Liver (tissue), 9 donors: Measurements from ENCODE around the gene TWF1. TPM values are rescaled to one million over a fixed set of nuclear protein-coding genes. Genes with fewer than 3 reads are reported as not detected.

Experiments used
- DNase-seq: peaks from one replicate; pipeline ENCODE4 v3.0.0-alpha.2; 2017; ENCODE audit warnings: low spot score
- H3K27ac ChIP-seq, 2 donors: one replicate each; pipeline ENCODE4 v1.7.0; 2013; ENCODE audit warnings: inconsistent platforms in 2 of 2, low read length in 2 of 2, control low read depth in 1 of 2, low read depth in 1 of 2, mild to moderate bottlenecking in 1 of 2
- H3K27me3 ChIP-seq, 4 donors: one replicate each; pipeline versions ENCODE4 v1.6.1 to v1.7.0; 2013; ENCODE audit warnings: low read length in 3 of 4, inconsistent platforms in 1 of 4, mild to moderate bottlenecking in 1 of 4, moderate library complexity in 1 of 4; ENCODE audit not compliant: control insufficient read depth in 4 of 4, insufficient read depth in 4 of 4
- H3K36me3 ChIP-seq, 4 donors: one replicate each; pipeline versions ENCODE4 v1.6.1 to v1.7.0; 2013; ENCODE audit warnings: low read length in 3 of 4, mild to moderate bottlenecking in 3 of 4, low read depth in 1 of 4, moderate library complexity in 1 of 4; ENCODE audit not compliant: control insufficient read depth in 4 of 4, insufficient read depth in 3 of 4
- H3K4me1 ChIP-seq, 4 donors: one replicate each; pipeline versions ENCODE4 v1.6.1 to v1.7.0; 2013; ENCODE audit warnings: low read length in 3 of 4, mild to moderate bottlenecking in 3 of 4, moderate library complexity in 1 of 4; ENCODE audit not compliant: control insufficient read depth in 4 of 4, insufficient read depth in 4 of 4
- H3K4me3 ChIP-seq, 3 donors: one replicate each; pipeline versions ENCODE4 v1.6.1 to v1.7.0; 2013; ENCODE audit warnings: low read length in 3 of 3, control low read depth in 1 of 3, low read depth in 1 of 3, mild to moderate bottlenecking in 1 of 3
- H3K9ac ChIP-seq, 2 donors: one replicate each; pipeline ENCODE4 v1.7.0; 2013; ENCODE audit warnings: low read length in 2 of 2, mild to moderate bottlenecking in 2 of 2, moderate library complexity in 2 of 2, control low read depth in 1 of 2, low read depth in 1 of 2
- H3K9me3 ChIP-seq, 4 donors: one replicate each; pipeline versions ENCODE4 v1.6.1 to v1.7.0; 2013; ENCODE audit warnings: low read length in 3 of 4; ENCODE audit not compliant: control insufficient read depth in 4 of 4
- CTCF ChIP-seq: fragments of 150-350 bp; IDR thresholded peaks from 2 replicates; pipeline ENCODE4 v1.5.1; 2017; ENCODE audit warnings: improper control_type of control experiment, low read depth, low read length; ENCODE audit not compliant: missing input control
- EGR1 ChIP-seq, 2 donors: IDR thresholded peaks; 2 replicates each; pipeline ENCODE4 v1.6.1; 2016 to 2018; ENCODE audit warnings: antibody characterized with exemption in 2 of 2, low read depth in 2 of 2
- FOXA1 ChIP-seq: IDR thresholded peaks from 2 replicates; pipeline ENCODE4 v1.6.1; 2016; ENCODE audit warnings: antibody characterized with exemption
- FOXA2 ChIP-seq: IDR thresholded peaks from 2 replicates; pipeline ENCODE4 v1.6.1; 2016; ENCODE audit warnings: antibody characterized with exemption
- GABPA ChIP-seq, 2 donors: IDR thresholded peaks in 1 of 2; conservative IDR thresholded peaks in 1 of 2; 2 replicates each; pipeline ENCODE4 v1.6.1; 2016; ENCODE audit warnings: antibody characterized with exemption in 2 of 2, mild to moderate bottlenecking in 1 of 2, moderate library complexity in 1 of 2
- HNF4A ChIP-seq, 2 donors: conservative IDR thresholded peaks; 2 replicates each; pipeline ENCODE4 v1.6.1; 2016; ENCODE audit warnings: antibody characterized with exemption in 2 of 2, mild to moderate bottlenecking in 2 of 2
- HNF4G ChIP-seq: IDR thresholded peaks from 2 replicates; pipeline ENCODE4 v1.6.1; 2016; ENCODE audit warnings: antibody characterized with exemption
- JUND ChIP-seq, 2 donors: IDR thresholded peaks; 2 replicates each; pipeline ENCODE4 v1.6.1; 2016; ENCODE audit warnings: antibody characterized with exemption in 2 of 2
- MAX ChIP-seq: IDR thresholded peaks from 2 replicates; pipeline ENCODE4 v1.6.1; 2016; ENCODE audit warnings: antibody characterized with exemption
- NR2F2 ChIP-seq: IDR thresholded peaks from 2 replicates; pipeline ENCODE4 v1.6.1; 2016; ENCODE audit warnings: antibody characterized with exemption
- REST ChIP-seq: IDR thresholded peaks from 2 replicates; pipeline ENCODE4 v1.6.1; 2016; ENCODE audit warnings: antibody characterized with exemption, mild to moderate bottlenecking
- RXRA ChIP-seq, 2 donors: IDR thresholded peaks; 2 replicates each; pipeline ENCODE4 v1.6.1; 2017 to 2018; ENCODE audit warnings: antibody characterized with exemption in 2 of 2, mild to moderate bottlenecking in 1 of 2
- SP1 ChIP-seq: IDR thresholded peaks from 2 replicates; pipeline ENCODE4 v1.6.1; 2018; ENCODE audit warnings: antibody characterized with exemption, mild to moderate bottlenecking
- TAF1 ChIP-seq: conservative IDR thresholded peaks from 2 replicates; pipeline ENCODE4 v1.6.1; 2016; ENCODE audit warnings: antibody characterized with exemption, mild to moderate bottlenecking
- YY1 ChIP-seq: IDR thresholded peaks from 2 replicates; pipeline ENCODE4 v1.6.1; 2016; ENCODE audit warnings: antibody characterized with exemption, mild to moderate bottlenecking
- polyA plus RNA-seq, 2 donors: library from polyadenylated mRNA; stranded (reverse) in 1 of 2; unstranded in 1 of 2; fragments of 200-250 nt in 1 of 2; fragments of >200 nt in 1 of 2; fragmentation: Nextera tagmentation in 1 of 2; extraction: Ambion mirVana in 1 of 2; gene quantifications; one replicate each; pipeline versions ENCODE4 v1.2.1 to v1.2.3, GENCODE V29; 2013 to 2015
- total RNA-seq, 2 donors: library from RNA; depleted of rRNA; stranded (reverse); fragments of >200 nt; gene quantifications; one replicate each; pipeline ENCODE4 v1.2.3, GENCODE V29; 2014
- donor health status: healthy.
- donor health status: healthy.
- donor health status: healthy.
- donor health status: healthy.
- donor health status: healthy.

Gene TWF1
- total and polyA plus RNA-seq, 4 donors, result 25.6 to 32.5 (median 31.0) TPM

- H3K27me3 ChIP-seq, result no peaks in the 10 kb centered on the region
- no peak overlapping the region for H3K27ac ChIP-seq
- no peak overlapping the region for H3K4me3 ChIP-seq
- TF ChIP-seq CTCF (no peak), FOXA1 (no peak), EGR1 (IDR thresholded peaks at IDR 0.05; ENCODE audit: low read depth in 2 of 2) (no peak)
- peaks cover 3 to 13% (median 7%) of the 10 kb centered on the region in 4 donors for H3K4me1 ChIP-seq
- H3K36me3 ChIP-seq, result peaks cover 0 to 3% (median 0%) of the 10 kb centered on the region in 4 donors
- no peaks in the 10 kb centered on the region for H3K9me3 ChIP-seq
- DNase-seq, result no peak
- H3K9ac ChIP-seq, result no peak overlapping the region
Observed at GRCh38 chr12:43763769-43764168, 42.3 kb downstream of the TWF1 start.

GRCh38 chr12:43762596-43762995 is 43.5 kb downstream of the TWF1 start:
- TF ChIP-seq JUND (IDR thresholded peaks at IDR 0.05) (no peak), REST (no peak), CTCF (no peak), EGR1 (IDR thresholded peaks at IDR 0.05; ENCODE audit: low read depth in 2 of 2) (no peak), FOXA2 (no peak)
- no peaks in the 10 kb centered on the region for H3K9me3 ChIP-seq
- H3K27me3 ChIP-seq, result no peaks in the 10 kb centered on the region
- H3K27ac ChIP-seq, result no peak overlapping the region
- peaks cover 3 to 21% (median 12%) of the 10 kb centered on the region in 4 donors for H3K4me1 ChIP-seq
- DNase-seq, result no peak
- no peak overlapping the region for H3K4me3 ChIP-seq
- no peak overlapping the region for H3K9ac ChIP-seq
- no peaks in the 10 kb centered on the region for H3K36me3 ChIP-seq

GRCh38 chr12:43761500-43761899 is 44.6 kb downstream of the TWF1 start:
- peaks cover 3 to 24% (median 13%) of the 10 kb centered on the region in 4 donors for H3K4me1 ChIP-seq
- no peak for TF ChIP-seq FOXA2
- no peak for TF ChIP-seq REST
- TF ChIP-seq SP1, result no peak
- no peak for TF ChIP-seq HNF4G
- no peak for TF ChIP-seq RXRA (IDR thresholded peaks at IDR 0.05)
- no peak for TF ChIP-seq TAF1
- no peak for TF ChIP-seq NR2F2
- no peak for TF ChIP-seq EGR1 (IDR thresholded peaks at IDR 0.05; ENCODE audit: low read depth in 2 of 2)
- TF ChIP-seq HNF4A (conservative IDR thresholded peaks at IDR 0.05), result no peak
- no peak for TF ChIP-seq YY1
- no peak for TF ChIP-seq GABPA (IDR thresholded peaks at IDR 0.05 in 1 of 2, conservative IDR thresholded peaks at IDR 0.05 in 1 of 2)
- no peak for TF ChIP-seq MAX

More at GRCh38 chr12:43761500-43761899, 44.6 kb downstream of the TWF1 start:
- no peak for DNase-seq
- H3K9ac ChIP-seq, result no peak overlapping the region
- H3K36me3 ChIP-seq, result no peaks in the 10 kb centered on the region
- H3K27me3 ChIP-seq, result no peaks in the 10 kb centered on the region
- H3K4me3 ChIP-seq, result no peak overlapping the region
- no peaks in the 10 kb centered on the region for H3K9me3 ChIP-seq
- no peak overlapping the region for H3K27ac ChIP-seq
